Activated CD8-positive, alpha-beta memory T cell treated with anti-CD3 and anti-CD28 coated beads for 36 hours (primary cell): Measurements from ENCODE around the gene AMIGO3. TPM values are rescaled to one million over a fixed set of nuclear protein-coding genes. Genes with fewer than 3 reads are reported as not detected.

ENCODE experiments used
- CTCF ChIA-PET: fragments of 350-600 bp; sonication (Branson Sonifier 250); formaldehyde crosslinking; loops from one replicate; lab custom pipeline; 2021; ENCODE audit warnings: antibody characterized with exemption; lab: Charles Lee
- POLR2A ChIA-PET: fragments of 350-600 bp; sonication (Branson Sonifier 250); formaldehyde crosslinking; loops from one replicate; lab custom pipeline; 2021; ENCODE audit warnings: antibody characterized with exemption; lab: Charles Lee
- total RNA-seq, 2 experiments: library from RNA; stranded (reverse); gene quantifications; one replicate each; pipeline ENCODE4 v1.2.3, GENCODE V29; 2021

AMIGO3 gene
- total RNA-seq, 2 experiments from 2014 or later = 0.30 TPM; not detected in 1

DNA sequence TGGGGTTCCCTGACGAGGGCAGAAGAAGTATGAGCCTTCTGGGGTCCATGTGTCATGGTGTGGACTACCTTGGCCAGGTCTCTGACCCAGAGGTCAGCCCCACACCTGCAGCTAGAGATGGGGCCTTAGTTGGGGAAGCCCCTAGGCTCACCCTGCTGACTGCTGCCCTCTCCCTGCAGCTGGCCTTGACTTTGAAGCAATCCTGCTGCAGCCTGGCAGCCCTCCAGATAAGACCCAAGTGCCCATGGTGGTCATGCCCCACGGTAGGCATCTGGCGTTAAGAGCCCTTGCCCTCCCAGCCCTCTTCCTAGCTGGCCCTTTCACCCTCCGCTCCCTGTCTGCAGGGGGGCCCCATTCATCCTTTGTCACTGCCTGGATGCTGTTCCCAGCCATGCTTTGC lies 37.9 kb downstream of the AMIGO3 start:
- ChIA-PET CTCF (interaction anchor here (1.9 kb wide), 1 partner anchor 10 kb away, joined by 8 read pairs; no protein-coding TSS in a partner anchor), POLR2A (no interaction called here)

DNA sequence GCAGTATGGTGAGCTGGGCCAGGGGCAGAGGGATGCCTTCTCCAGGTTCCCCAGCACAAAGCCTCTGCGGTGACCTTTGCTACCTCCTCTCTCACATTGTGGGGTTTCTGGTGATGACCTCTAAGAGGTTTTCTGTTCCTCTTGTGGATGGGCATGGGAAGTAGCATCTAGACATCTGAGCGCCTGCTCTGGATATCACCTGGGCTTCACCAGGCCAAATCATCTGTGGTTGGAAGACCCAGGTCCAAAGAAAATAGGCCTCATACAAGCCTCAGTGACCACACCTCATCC lies 38.3 kb downstream of the AMIGO3 start:
- POLR2A ChIA-PET = no interaction called here
- CTCF ChIA-PET = interaction anchor here (1.9 kb wide), 1 partner anchor 9 kb away, joined by 8 read pairs; no protein-coding TSS in a partner anchor

DNA sequence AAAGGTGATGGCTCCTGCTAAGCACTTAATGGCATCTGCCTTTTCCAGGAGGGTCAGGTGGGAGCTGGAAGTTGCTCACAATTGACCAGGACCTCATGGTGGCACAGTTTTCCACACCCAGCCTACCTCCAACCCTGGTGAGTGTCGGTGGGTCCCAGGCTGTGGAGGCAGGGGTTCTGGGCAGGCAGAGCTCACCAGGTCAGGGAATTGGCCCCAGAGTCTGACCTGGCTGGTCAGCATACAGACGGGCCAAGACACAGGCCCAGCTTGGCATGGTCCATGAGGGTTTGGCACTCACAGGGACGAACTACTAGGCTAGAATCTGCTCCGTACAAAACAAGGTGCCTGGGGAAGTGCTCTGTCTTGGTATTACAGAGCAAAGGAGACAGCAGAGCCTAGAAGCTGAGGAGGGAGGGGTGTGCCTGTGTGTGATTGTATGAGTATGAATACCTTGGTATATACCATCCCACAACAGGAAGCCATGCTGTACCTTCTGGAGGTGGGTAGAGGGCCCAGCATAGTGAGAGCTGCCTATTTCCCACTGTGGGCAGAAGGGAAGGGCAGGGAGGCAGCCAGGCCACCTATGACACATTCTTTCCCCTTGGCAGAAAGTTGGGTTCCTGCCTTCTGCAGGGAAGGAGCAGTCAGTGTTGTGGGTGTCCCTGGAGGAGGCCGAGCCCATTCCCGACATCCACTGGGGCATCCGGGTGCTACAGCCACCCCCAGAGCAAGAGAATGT lies 38.8 kb downstream of the AMIGO3 start:
- ChIA-PET CTCF (interaction anchor here (1.9 kb wide), 1 partner anchor 9 kb away, joined by 8 read pairs; no protein-coding TSS in a partner anchor), POLR2A (no interaction called here)

- ChIA-PET CTCF (interaction anchor here (0.6 to 2.6 kb wide), 2 partner anchors 136 to 176 kb away, joined by 3 to 11 read pairs; no protein-coding TSS in a partner anchor), POLR2A (no interaction called here)
Measured at GRCh38 chr3:49675912-49676311, 43.6 kb downstream of the AMIGO3 start.

DNA sequence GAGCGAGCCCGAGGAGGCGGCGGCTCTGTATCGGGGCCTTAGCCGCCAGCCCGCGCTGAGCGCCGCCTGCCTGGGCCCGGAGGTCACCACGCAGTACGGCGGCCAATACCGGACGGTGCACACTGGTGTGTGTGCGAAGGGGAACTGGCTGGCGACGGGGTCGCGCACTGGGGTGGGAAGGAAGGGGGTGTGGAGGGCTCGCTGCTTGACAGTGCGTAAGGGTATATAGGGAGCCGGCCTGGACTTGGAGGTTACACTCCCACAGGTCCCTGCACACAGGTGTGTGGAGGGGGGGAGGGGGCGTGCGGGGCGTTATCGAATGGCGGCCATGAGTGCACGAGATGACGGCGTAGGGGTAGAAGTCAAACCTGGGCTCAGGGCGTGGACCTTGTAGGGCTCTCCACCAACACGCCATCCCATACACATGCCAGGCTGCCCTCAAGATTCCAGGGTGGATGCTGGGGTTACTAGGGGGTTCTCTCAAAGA lies 44.9 kb downstream of the AMIGO3 start:
- ChIA-PET POLR2A (no interaction called here), CTCF (no interaction called here)

DNA sequence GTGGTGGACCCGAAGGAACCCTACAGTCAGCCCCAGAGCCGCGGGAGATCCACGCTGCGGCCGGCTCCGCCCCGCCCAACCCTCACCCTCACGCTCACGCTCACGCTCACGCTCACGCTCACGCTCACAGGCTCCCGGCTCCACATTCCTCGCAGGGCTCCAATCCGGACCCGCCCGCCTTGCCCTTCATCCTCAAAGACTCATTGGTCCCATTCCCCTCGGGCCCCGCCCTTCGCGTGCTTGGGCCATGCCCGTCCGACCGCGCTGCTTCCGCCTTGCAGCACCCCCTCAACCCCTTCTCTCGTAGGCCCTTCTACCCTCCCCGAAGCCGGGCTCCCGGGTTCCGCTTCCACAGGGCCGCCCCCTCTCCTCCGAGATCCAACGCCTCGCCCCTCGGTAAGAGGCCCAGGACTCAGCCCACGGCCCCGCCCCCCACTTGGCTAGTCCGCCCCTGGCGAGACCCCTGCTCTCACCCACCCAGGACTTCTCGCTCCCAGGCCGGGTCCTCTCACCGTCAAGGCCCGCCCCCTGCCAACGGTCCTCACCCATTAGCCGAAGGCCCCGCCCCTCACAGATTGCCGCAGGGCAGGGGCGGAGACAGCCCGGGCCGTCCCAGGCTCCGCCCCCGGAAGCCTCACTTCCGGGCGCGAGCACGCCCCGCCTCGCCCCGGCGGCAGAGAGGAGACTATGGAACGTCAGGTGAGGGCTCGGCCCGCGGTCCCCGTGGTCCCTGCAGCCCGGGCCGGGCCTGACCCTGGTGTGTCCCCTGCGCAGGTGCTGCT lies 45.6 kb downstream of the AMIGO3 start, which contains the start of gene APEH:
APEH (plus strand) TSS at position 637 of the 782 bp plus-strand sequence; CDS start at position 688, 51 bp downstream.
- POLR2A ChIA-PET = interaction anchor here (2.6 kb wide), 1 partner anchor 134 kb away, joined by 21 read pairs; no protein-coding TSS in a partner anchor
- CTCF ChIA-PET = interaction anchor here (1.3 to 5.3 kb wide), 3 partner anchors 27 to 134 kb away, joined by 3 to 139 read pairs (median 15); partner anchors contain the start of gene BSN

GRCh38 chr3:49673121-49673714 lies 46.3 kb downstream of the AMIGO3 start:
- CTCF ChIA-PET = interaction anchor here (0.7 to 5.3 kb wide), 7 partner anchors 28 to 841 kb away, joined by 3 to 139 read pairs (median 3); partner anchors contain the start of genes AMIGO3 and BSN
- POLR2A ChIA-PET = interaction anchor here (0.5 to 2.6 kb wide), 3 partner anchors 133 to 337 kb away, joined by 3 to 21 read pairs (median 3); partner anchors contain the start of gene MON1A

DNA sequence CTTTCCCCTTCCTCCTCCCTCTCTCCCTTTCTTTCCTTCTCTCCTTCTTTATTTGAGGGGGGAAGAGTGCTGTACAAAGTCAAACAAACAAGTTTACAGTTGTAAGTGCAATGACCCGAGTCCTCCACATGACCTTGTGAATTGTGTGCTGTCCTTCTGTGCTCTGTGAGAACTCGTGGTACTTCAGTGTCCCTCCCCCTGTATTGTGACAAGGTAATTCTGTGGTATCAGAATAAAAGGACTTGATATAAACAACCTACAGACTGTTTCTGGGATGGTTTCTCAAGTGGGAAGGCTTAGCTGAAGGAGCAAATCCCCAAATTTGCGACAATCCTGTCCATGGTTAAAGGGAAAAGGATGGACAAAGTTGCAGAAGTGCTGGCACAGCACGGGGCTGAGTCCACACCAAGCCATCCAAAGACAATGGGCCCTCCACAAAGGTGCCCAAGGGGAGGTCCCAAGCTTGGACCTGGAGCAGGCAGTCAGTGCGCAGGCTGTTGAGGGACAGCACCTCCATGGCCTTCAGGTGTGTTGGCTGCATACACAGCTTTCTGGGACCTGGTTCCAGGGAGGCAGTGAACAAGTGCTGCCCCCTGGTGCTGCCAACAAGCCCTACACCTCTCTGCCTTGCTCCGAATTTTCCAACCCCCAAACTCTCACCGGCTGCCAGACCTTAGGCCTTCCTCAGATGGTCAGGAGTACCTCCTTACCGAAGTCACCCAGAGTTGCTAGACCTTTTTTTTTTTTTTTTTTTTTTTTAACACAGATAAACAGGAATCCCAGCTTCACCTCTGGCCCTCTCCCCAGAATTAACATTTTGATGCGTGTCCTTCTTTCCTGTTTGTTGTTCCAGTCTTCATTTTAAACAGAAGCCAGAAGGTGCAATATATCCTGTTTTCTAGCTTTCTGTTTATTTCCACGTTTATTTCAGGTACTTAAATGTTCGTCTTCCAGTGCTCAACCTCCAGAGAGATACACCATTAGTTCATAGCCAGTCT lies 47.9 kb downstream of the AMIGO3 start:
- POLR2A ChIA-PET = interaction anchor here (0.6 to 2.6 kb wide), 3 partner anchors 105 to 178 kb away, joined by 3 to 21 read pairs (median 11); no protein-coding TSS in a partner anchor
- CTCF ChIA-PET = interaction anchor here (0.6 to 5.3 kb wide), 18 partner anchors 8 to 1285 kb away, joined by 3 to 139 read pairs (median 3); partner anchors contain the start of gene BSN

- POLR2A ChIA-PET = no interaction called here
- CTCF ChIA-PET = interaction anchor here (1.0 to 5.3 kb wide), 4 partner anchors 97 to 131 kb away, joined by 3 to 139 read pairs (median 12); partner anchors contain the start of gene BSN
Measured at GRCh38 chr3:49670940-49671290, 48.6 kb downstream of the AMIGO3 start.

DNA sequence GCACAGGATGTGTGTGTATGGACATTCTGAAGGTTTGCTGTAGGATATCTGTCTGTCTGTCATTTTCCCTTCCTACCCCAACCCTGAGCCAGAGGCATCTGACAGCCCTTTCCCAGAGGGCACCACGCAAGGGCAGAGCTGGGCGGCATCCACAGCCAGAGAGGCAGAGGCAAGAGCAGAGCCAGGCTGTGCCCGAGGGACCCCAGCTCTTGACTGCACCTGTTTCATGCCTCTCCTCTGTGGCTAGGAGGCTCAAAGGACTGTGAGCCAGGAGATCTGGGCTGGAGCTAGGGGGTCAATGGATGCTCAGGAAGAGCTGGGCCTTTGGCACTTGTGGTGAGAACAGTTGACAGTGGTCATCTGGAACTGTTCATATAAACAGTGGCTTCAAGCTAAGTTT lies 50.1 kb downstream of the AMIGO3 start:
- ChIA-PET POLR2A (interaction anchor here (0.5 kb wide), 1 partner anchor 129 kb away, joined by 3 read pairs; no protein-coding TSS in a partner anchor), CTCF (interaction anchor here (5.3 kb wide), 1 partner anchor 130 kb away, joined by 139 read pairs; no protein-coding TSS in a partner anchor)

GRCh38 chr3:49668861-49669260 lies 50.6 kb downstream of the AMIGO3 start:
- POLR2A ChIA-PET = interaction anchor here (0.5 kb wide), 1 partner anchor 129 kb away, joined by 3 read pairs; no protein-coding TSS in a partner anchor
- CTCF ChIA-PET = interaction anchor here (5.3 kb wide), 1 partner anchor 129 kb away, joined by 139 read pairs; no protein-coding TSS in a partner anchor

GRCh38 chr3:49668414-49668797 lies 51.1 kb downstream of the AMIGO3 start:
- CTCF ChIA-PET = interaction anchor here (5.3 kb wide), 1 partner anchor 129 kb away, joined by 139 read pairs; no protein-coding TSS in a partner anchor

DNA sequence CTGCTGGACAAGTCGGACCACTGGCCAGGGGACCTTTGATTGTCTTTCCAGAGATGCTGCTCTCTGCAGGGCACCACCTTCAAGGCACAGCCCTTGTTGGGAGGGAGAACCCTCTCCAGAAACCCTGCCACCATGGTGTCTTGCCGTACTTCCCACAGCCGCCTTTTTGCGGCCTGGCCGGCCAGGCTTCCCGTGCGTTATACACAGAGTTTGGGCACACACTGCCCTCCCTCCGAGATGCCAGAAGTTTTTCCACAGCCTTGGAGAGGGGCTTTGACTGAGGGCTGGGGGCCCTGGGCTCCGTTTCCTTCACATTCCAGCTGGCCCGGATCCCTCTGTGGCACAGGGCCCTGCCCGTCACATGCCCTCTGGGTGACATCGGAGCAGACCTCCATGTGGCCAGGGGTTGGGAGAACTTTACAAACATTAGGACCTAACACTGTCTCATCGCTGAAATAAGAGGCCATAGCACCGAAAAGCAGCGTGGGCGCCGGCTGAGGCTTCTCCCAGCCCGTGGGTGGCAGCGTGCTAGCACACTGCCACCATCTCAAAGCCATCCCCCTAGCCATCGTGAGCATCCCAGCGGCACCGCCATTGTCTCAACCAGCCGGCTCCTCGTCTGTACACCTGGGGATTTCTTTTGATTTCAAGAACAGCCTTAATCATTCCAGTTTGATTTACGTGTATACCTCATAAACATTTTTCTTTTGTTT lies 51.6 kb downstream of the AMIGO3 start:
- CTCF ChIA-PET = interaction anchor here (2.5 kb wide), 1 partner anchor 128 kb away, joined by 13 read pairs; no protein-coding TSS in a partner anchor
- POLR2A ChIA-PET = no interaction called here

More at GRCh38 chr3:49668414-49668797, 51.1 kb downstream of the AMIGO3 start:
- POLR2A ChIA-PET = no interaction called here
